PC-9 (cell line): ENCODE results near the gene FGF3.

Experiments used
- CTCF ChIP-seq: fragments of 200-600 bp; sonication (generic); conservative IDR thresholded peaks from 2 replicates; pipeline ENCODE4 v1.6.1; 2017; ENCODE audit warnings: mixed run types, antibody characterized with exemption, mild to moderate bottlenecking, moderate library complexity
- EZH2 ChIP-seq: fragments of 200-600 bp; sonication (generic); IDR thresholded peaks from 2 replicates; pipeline ENCODE4 v1.8.0; 2017; ENCODE audit warnings: antibody characterized with exemption, low read depth

DNA sequence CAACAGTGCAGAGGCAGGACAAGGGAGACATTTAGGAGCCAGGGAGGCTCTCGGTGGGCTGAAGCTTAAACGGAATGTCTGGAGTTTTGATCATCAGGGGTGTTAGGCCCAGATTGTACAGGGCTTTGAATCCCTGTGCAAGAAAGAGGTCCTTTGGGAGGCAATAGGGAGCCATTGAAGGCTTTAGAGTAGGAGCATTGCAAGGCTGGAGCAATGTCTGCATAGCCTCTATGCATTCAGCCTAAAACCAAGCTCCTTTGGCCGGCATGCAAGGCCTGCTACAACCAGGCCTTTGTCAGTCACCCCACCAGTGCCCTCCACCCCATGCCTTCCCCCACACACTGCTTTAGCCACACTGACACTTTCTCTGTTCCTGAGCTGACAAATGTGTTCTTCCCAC is 47.4 kb upstream of the FGF3 start:
- TF ChIP-seq CTCF (no peak), EZH2 (no peak)
